GM23338 (cell line): Measurements from ENCODE around the gene LRRFIP1. TPM values are rescaled to one million over a fixed set of nuclear protein-coding genes. Genes with fewer than 3 reads are reported as not detected.

Experiments
- ATAC-seq: fragments of 200-7000 bp; cut with Tn5 transposase; 3 replicates; pipeline ENCODE4 v1.9.1; 2020
- DNase-seq: peaks from one replicate; pipeline ENCODE4 v3.0.0-alpha.2; 2015; ENCODE audit warnings: low spot score
- H2AFZ ChIP-seq: fragments of 200-600 bp; sonication (generic); 2 replicates; pipeline ENCODE4 v1.8.0; 2016; ENCODE audit warnings: antibody characterized with exemption, mild to moderate bottlenecking, moderate library complexity
- H3F3A ChIP-seq: fragments of 200-600 bp; sonication (generic); replicated peaks from 2 replicates; pipeline ENCODE4 v1.8.0; 2017; ENCODE audit warnings: antibody characterized with exemption, mixed run types, low read depth
- H3K27ac ChIP-seq: fragments of 200-600 bp; sonication (generic); 2 replicates; pipeline ENCODE4 v1.6.1; 2016; ENCODE audit warnings: low read depth
- H3K27me3 ChIP-seq: fragments of 200-600 bp; sonication (generic); 2 replicates; pipeline ENCODE4 v1.8.0; 2016; ENCODE audit warnings: mild to moderate bottlenecking, mixed run types, moderate library complexity; ENCODE audit not compliant: insufficient read depth
- H3K36me3 ChIP-seq: fragments of 200-600 bp; sonication (generic); 2 replicates; pipeline ENCODE4 v1.8.0; 2016; ENCODE audit warnings: mild to moderate bottlenecking; ENCODE audit not compliant: insufficient read depth
- H3K4me1 ChIP-seq: fragments of 200-600 bp; sonication (generic); 2 replicates; pipeline ENCODE4 v1.8.0; 2016; ENCODE audit warnings: mild to moderate bottlenecking, moderate library complexity; ENCODE audit not compliant: insufficient read depth
- H3K4me2 ChIP-seq: fragments of 200-600 bp; sonication (generic); 2 replicates; pipeline ENCODE4 v1.7.1; 2017; ENCODE audit warnings: mixed run types
- H3K4me3 ChIP-seq: fragments of 200-600 bp; sonication (generic); 2 replicates; pipeline ENCODE4 v1.6.1; 2016; ENCODE audit warnings: mixed run types
- H3K79me2 ChIP-seq: fragments of 200-600 bp; sonication (generic); replicated peaks from 2 replicates; pipeline ENCODE4 v1.8.0; 2017; ENCODE audit warnings: mild to moderate bottlenecking; ENCODE audit not compliant: insufficient read depth
- H3K9me2 ChIP-seq: fragments of 200-600 bp; sonication (generic); 2 replicates; pipeline ENCODE4 v1.8.0; 2017; ENCODE audit not compliant: insufficient read depth
- H4K20me1 ChIP-seq: fragments of 200-600 bp; sonication (generic); replicated peaks from 2 replicates; pipeline ENCODE4 v1.8.0; 2017; ENCODE audit warnings: mild to moderate bottlenecking; ENCODE audit not compliant: insufficient read depth
- H3K27ac Mint-ChIP-seq: 2 replicates; pipeline ENCODE4 v1.8.0; 2020; ENCODE audit warnings: inconsistent platforms, mild to moderate bottlenecking, moderate library complexity, mixed read lengths
- H3K27me3 Mint-ChIP-seq: 3 replicates; pipeline ENCODE4 v1.8.0; 2022; ENCODE audit warnings: low read depth, mild to moderate bottlenecking, moderate library complexity, mixed read lengths, inconsistent platforms; ENCODE audit not compliant: insufficient read depth, poor library complexity
- H3K36me3 Mint-ChIP-seq: 3 replicates; pipeline ENCODE4 v1.8.0; 2021; ENCODE audit warnings: low read depth, mild to moderate bottlenecking, inconsistent platforms, moderate library complexity, mixed read lengths
- H3K4me1 Mint-ChIP-seq: 3 replicates; pipeline ENCODE4 v1.8.0; 2020; ENCODE audit warnings: mild to moderate bottlenecking, inconsistent platforms, mixed read lengths
- H3K4me3 Mint-ChIP-seq: 3 replicates; pipeline ENCODE4 v1.8.0; 2021; ENCODE audit warnings: moderate library complexity, mild to moderate bottlenecking, inconsistent platforms, mixed read lengths
- H3K9me3 Mint-ChIP-seq: 3 replicates; pipeline ENCODE4 v1.8.0; 2020; ENCODE audit warnings: moderate library complexity, mild to moderate bottlenecking, inconsistent platforms, mixed read lengths
- CREB1 ChIP-seq: fragments of 250-450 bp; sonication (Bioruptor Pico); IDR thresholded peaks from 2 replicates; pipeline ENCODE4 v1.5.0; 2020; ENCODE audit warnings: low read depth, mild to moderate bottlenecking, moderate library complexity
- JUNB ChIP-seq: IDR thresholded peaks from one replicate; pipeline ENCODE4 v1.6.1; 2016; ENCODE audit warnings: antibody characterized with exemption; ENCODE audit not compliant: unreplicated experiment
- NANOG ChIP-seq: IDR thresholded peaks from 2 replicates; pipeline ENCODE4 v1.6.1; 2016; ENCODE audit warnings: antibody characterized with exemption, borderline replicate concordance
- POLR2AphosphoS5 ChIP-seq: IDR thresholded peaks from 2 replicates; pipeline ENCODE4 v1.6.1; 2016; ENCODE audit warnings: antibody characterized with exemption, low read depth
- ZNF114 ChIP-seq: fragments of 250-450 bp; sonication (Bioruptor Pico); IDR thresholded peaks from 2 replicates; pipeline ENCODE4 v1.5.0; 2020; ENCODE audit warnings: mild to moderate bottlenecking, moderate library complexity
- ZNF331 ChIP-seq: fragments of 250-450 bp; sonication (Bioruptor Pico); IDR thresholded peaks from 2 replicates; pipeline ENCODE4 v1.5.0; 2020; ENCODE audit warnings: low read depth, mild to moderate bottlenecking, moderate library complexity
- polyA plus RNA-seq: library from polyadenylated mRNA; unstranded; fragments of >200 nt; fragmentation: Nextera tagmentation; extraction: Ambion mirVana; gene quantifications from 2 replicates; pipeline ENCODE4 v1.2.1, GENCODE V29; 2016
- total RNA-seq: library from RNA; depleted of rRNA; stranded (reverse); fragments of >200 nt; shearing (Covaris generic); gene quantifications from 2 replicates; pipeline ENCODE4 v1.2.3, GENCODE V29; 2014
- TF ChIP-seq, protein P1 (sequence below), 2 experiments: fragments of 200-600 bp in 1 of 2; sonication (generic) in 1 of 2; conservative IDR thresholded peaks; 2 replicates each; pipeline versions ENCODE4 v1.5.1 to v1.6.1; 2016 to 2017; ENCODE audit warnings: antibody characterized with exemption in 2 of 2, low read depth in 2 of 2, mild to moderate bottlenecking in 2 of 2, moderate library complexity in 1 of 2
- TF ChIP-seq, protein P2 (sequence below): IDR thresholded peaks from one replicate; pipeline ENCODE4 v1.6.1; 2018; ENCODE audit warnings: antibody characterized with exemption; ENCODE audit not compliant: unreplicated experiment

The LRRFIP1 gene
- total and polyA plus RNA-seq, 2 experiments from 2014 or later, result 59.6 to 178 TPM

DNA sequence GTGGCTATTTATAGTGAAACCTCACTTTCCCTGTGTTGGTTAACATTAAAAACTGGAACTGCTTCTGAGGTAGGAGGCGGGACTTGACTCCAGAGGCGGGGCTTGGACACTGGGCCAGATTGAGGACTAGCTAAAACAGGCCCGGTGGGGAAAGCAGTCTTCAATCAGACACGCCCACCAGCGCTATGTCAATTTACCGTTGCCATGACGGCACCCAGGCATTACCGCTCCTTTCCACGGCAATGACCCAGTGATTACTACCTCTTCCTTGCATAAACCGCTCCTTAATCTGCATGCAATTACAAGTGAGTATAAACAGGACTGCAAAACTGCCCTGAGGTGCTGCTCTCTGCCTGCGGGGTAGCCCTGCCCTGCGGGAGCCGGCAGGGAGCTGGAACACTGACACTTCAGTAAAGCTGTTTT, 35.3 kb downstream of the LRRFIP1 start:
- peaks cover 44% of the 10 kb centered on the region for H3K4me1 Mint-ChIP-seq
- Histone ChIP-seq H3K9me2 (no peaks in the 10 kb centered on the region), H2AFZ (no peak overlapping the region), H3K4me3 (no peak overlapping the region), H3K79me2 (no peaks in the 10 kb centered on the region), H3K4me1 (peaks cover 28% of the 10 kb centered on the region; the same call in 1 of the 2 replicates), H4K20me1 (peaks cover 7% of the 10 kb centered on the region; the same call in 1 of the 2 replicates), H3F3A (no peaks in the 10 kb centered on the region), H3K4me2 (peak overlapping the region; percentile 42; the same call in 1 of the 2 replicates), H3K27ac (no peak overlapping the region), H3K27me3 (no peaks in the 10 kb centered on the region), H3K36me3 (no peaks in the 10 kb centered on the region)
- peak overlapping the region; percentile 69; the same call in 1 of the 2 replicates for H3K27ac Mint-ChIP-seq
- peaks cover 6% of the 10 kb centered on the region for H3K27me3 Mint-ChIP-seq
- H3K9me3 Mint-ChIP-seq, result no peaks in the 10 kb centered on the region
- TF ChIP-seq NANOG, result no peak
- TF ChIP-seq JUNB, result no peak
- TF ChIP-seq POLR2AphosphoS5, result no peak
- no peak for TF ChIP-seq ZNF331
- TF ChIP-seq CREB1 (CRISPR knock-in tag), result no peak
- TF ChIP-seq, protein P1, sequence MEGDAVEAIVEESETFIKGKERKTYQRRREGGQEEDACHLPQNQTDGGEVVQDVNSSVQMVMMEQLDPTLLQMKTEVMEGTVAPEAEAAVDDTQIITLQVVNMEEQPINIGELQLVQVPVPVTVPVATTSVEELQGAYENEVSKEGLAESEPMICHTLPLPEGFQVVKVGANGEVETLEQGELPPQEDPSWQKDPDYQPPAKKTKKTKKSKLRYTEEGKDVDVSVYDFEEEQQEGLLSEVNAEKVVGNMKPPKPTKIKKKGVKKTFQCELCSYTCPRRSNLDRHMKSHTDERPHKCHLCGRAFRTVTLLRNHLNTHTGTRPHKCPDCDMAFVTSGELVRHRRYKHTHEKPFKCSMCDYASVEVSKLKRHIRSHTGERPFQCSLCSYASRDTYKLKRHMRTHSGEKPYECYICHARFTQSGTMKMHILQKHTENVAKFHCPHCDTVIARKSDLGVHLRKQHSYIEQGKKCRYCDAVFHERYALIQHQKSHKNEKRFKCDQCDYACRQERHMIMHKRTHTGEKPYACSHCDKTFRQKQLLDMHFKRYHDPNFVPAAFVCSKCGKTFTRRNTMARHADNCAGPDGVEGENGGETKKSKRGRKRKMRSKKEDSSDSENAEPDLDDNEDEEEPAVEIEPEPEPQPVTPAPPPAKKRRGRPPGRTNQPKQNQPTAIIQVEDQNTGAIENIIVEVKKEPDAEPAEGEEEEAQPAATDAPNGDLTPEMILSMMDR (conservative IDR thresholded peaks at IDR 0.05; ENCODE audit: low read depth in 2 of 2), result no peak
- TF ChIP-seq, protein P2, sequence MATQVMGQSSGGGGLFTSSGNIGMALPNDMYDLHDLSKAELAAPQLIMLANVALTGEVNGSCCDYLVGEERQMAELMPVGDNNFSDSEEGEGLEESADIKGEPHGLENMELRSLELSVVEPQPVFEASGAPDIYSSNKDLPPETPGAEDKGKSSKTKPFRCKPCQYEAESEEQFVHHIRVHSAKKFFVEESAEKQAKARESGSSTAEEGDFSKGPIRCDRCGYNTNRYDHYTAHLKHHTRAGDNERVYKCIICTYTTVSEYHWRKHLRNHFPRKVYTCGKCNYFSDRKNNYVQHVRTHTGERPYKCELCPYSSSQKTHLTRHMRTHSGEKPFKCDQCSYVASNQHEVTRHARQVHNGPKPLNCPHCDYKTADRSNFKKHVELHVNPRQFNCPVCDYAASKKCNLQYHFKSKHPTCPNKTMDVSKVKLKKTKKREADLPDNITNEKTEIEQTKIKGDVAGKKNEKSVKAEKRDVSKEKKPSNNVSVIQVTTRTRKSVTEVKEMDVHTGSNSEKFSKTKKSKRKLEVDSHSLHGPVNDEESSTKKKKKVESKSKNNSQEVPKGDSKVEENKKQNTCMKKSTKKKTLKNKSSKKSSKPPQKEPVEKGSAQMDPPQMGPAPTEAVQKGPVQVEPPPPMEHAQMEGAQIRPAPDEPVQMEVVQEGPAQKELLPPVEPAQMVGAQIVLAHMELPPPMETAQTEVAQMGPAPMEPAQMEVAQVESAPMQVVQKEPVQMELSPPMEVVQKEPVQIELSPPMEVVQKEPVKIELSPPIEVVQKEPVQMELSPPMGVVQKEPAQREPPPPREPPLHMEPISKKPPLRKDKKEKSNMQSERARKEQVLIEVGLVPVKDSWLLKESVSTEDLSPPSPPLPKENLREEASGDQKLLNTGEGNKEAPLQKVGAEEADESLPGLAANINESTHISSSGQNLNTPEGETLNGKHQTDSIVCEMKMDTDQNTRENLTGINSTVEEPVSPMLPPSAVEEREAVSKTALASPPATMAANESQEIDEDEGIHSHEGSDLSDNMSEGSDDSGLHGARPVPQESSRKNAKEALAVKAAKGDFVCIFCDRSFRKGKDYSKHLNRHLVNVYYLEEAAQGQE, result no peak
- DNase-seq (peak; percentile 96), ATAC-seq (peak; percentile 90)
- H3K36me3 Mint-ChIP-seq, result no peaks in the 10 kb centered on the region; the same call in 2 of the 3 replicates
- H3K4me3 Mint-ChIP-seq, result peak overlapping the region; percentile 59

DNA sequence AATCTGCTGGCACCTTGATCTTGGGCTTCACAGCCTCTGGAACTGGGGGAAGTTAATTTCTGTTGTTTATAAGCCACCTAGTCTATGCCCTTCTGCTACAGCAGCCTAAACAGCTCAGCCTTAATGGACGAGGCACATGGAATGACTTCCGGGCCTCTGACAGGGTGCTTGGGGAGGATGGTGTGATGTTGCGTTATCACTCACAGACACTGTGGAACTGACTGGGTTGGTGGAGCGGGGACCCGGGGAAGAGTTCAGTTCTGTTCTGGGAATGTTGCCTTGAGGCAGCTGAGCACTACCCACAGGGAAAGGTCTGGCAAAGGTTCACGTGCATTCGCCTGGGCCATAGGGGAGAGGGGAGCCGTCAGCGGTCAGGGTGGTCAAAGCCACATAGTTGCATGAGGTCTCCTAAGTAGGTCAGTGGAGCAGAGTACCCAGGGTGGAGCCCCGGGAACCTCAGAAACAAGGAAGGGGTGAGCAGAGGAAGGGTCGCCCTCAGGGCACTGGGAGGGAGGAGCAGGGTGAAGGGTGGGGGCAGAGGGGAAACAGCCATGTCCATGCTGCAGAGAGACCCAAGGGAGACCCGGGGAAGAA, 36.2 kb downstream of the LRRFIP1 start:
- H3K9me3 Mint-ChIP-seq, result no peaks in the 10 kb centered on the region
- ATAC-seq (no peak; the same call in 2 of the 3 replicates), DNase-seq (no peak)
- Histone ChIP-seq H3K4me1 (peaks cover 33% of the 10 kb centered on the region; the same call in 1 of the 2 replicates), H3K4me3 (no peak overlapping the region), H3K9me2 (no peaks in the 10 kb centered on the region), H3K36me3 (no peaks in the 10 kb centered on the region), H4K20me1 (peaks cover 4% of the 10 kb centered on the region; the same call in 1 of the 2 replicates), H3K79me2 (no peaks in the 10 kb centered on the region; the same call in 1 of the 2 replicates), H3K27me3 (no peaks in the 10 kb centered on the region), H2AFZ (no peak overlapping the region), H3F3A (no peaks in the 10 kb centered on the region), H3K27ac (no peak overlapping the region), H3K4me2 (peak overlapping the region; percentile 42; the same call in 1 of the 2 replicates)
- no peak overlapping the region for H3K27ac Mint-ChIP-seq
- H3K27me3 Mint-ChIP-seq, result peaks cover 10% of the 10 kb centered on the region
- H3K36me3 Mint-ChIP-seq, result no peaks in the 10 kb centered on the region; the same call in 2 of the 3 replicates
- no peak overlapping the region for H3K4me3 Mint-ChIP-seq
- peaks cover 53% of the 10 kb centered on the region for H3K4me1 Mint-ChIP-seq
- no peak for TF ChIP-seq ZNF114 (CRISPR knock-in tag)
- TF ChIP-seq, protein P1 (conservative IDR thresholded peaks at IDR 0.05; ENCODE audit: low read depth in 2 of 2), result no peak
